GM12878 (cell line): Measurements from ENCODE around the gene TMEM63C. TPM values are rescaled to one million over a fixed set of nuclear protein-coding genes. Genes with fewer than 3 reads are reported as not detected.

Experiments used
- BCLAF1 ChIP-seq: fragments of 450-650 bp; IDR thresholded peaks from 2 replicates; pipeline ENCODE4 v1.6.1; 2017; ENCODE audit warnings: antibody characterized with exemption, mild to moderate bottlenecking, moderate library complexity
- CHD1 ChIP-seq: IDR thresholded peaks from 2 replicates; pipeline ENCODE4 v1.6.1; 2012; ENCODE audit warnings: low read depth, low read length, improper control_type of control experiment
- CUX1 ChIP-seq: IDR thresholded peaks from 2 replicates; pipeline ENCODE4 v1.6.1; 2012; ENCODE audit warnings: improper control_type of control experiment, low read depth, low read length; ENCODE audit not compliant: insufficient replicate concordance
- HDAC6 ChIP-seq: fragments of 200-600 bp; sonication (generic); IDR thresholded peaks from one replicate; pipeline ENCODE4 v1.8.0; 2017; ENCODE audit warnings: antibody characterized with exemption; ENCODE audit not compliant: unreplicated experiment
- HDGF ChIP-seq: fragments of 450-650 bp; IDR thresholded peaks from 2 replicates; pipeline ENCODE4 v1.6.1; 2016; ENCODE audit warnings: antibody characterized with exemption
- MXI1 ChIP-seq: fragments of 150-350 bp; IDR thresholded peaks from 2 replicates; pipeline ENCODE4 v1.6.1; 2011; ENCODE audit warnings: low read depth, mild to moderate bottlenecking, inconsistent platforms, low read length, improper control_type of control experiment
- NFXL1 ChIP-seq: fragments of 450-650 bp; IDR thresholded peaks from 2 replicates; pipeline ENCODE4 v1.6.1; 2017; ENCODE audit warnings: antibody characterized with exemption, mild to moderate bottlenecking, borderline replicate concordance
- SREBF2 ChIP-seq: IDR thresholded peaks from 2 replicates; pipeline ENCODE4 v1.6.1; 2012; ENCODE audit warnings: mild to moderate bottlenecking, low read length
- ZBTB11 ChIP-seq: fragments of 450-650 bp; formaldehyde crosslinking; IDR thresholded peaks from 2 replicates; pipeline ENCODE4 v1.5.0; 2022; ENCODE audit warnings: mild to moderate bottlenecking, missing genetic modification characterization
- polyA plus RNA-seq, 11 experiments: library from polyadenylated mRNA; depleted of rRNA in 4 of 11; unstranded in 6 of 11; stranded (reverse) in 5 of 11; fragments of >200 nt; fragmentation: Nextera tagmentation in 4 of 11; fragmentation: Illumina TruSeq in 1 of 11; extraction: Ambion mirVana in 4 of 11; extraction: Trizol in 1 of 11; gene quantifications; 1 replicate in 1 of 11; 2 replicates in 10 of 11; pipeline versions ENCODE4 v1.2.1 to v1.2.3, GENCODE V29; 2011 to 2016; ENCODE audit warnings: inconsistent platforms in 2 of 11, missing spikeins in 2 of 11, low read depth in 1 of 11
- total RNA-seq, 4 experiments: library from RNA; depleted of rRNA in 3 of 4; stranded (reverse); fragments of >200 nt in 3 of 4; fragmentation: Illumina TruSeq in 1 of 4; extraction: Trizol in 1 of 4; gene quantifications; 2 replicates each; pipeline versions ENCODE4 v1.2.1 to v1.2.3, GENCODE V29; 2013 to 2021

Gene TMEM63C
- total and polyA plus RNA-seq, 10 of the 15 experiments (the other 5 are each of a cell fraction or from before 2014, with no cell fraction given): 0.06 to 1.3 (median 0.39) TPM; not detected in 4

GRCh38 chr14:77306416-77306815, 124.8 kb downstream of the TMEM63C start (continued):
- TF ChIP-seq ZBTB11 (CRISPR knock-in tag) (no peak), MXI1 (no peak), CUX1 (no peak), BCLAF1 (no peak), HDAC6 (no peak), SREBF2 (no peak), CHD1 (no peak), NFXL1 (no peak), HDGF (no peak)
